Stimulated activated CD8-positive, alpha-beta memory T cell treated with anti-CD3 and anti-CD28 coated beads, Interleukin-12 subunit alpha, Interleukin-12 subunit beta, amount 100 ng/mL, for 4 hours (primary cell): ENCODE measurements around the gene ABLIM1.

Experiments
- DNase-seq: peaks from one replicate; pipeline ENCODE4 v3.0.0-alpha.2; 2020; ENCODE audit warnings: low read depth

Gene ABLIM1

DNA sequence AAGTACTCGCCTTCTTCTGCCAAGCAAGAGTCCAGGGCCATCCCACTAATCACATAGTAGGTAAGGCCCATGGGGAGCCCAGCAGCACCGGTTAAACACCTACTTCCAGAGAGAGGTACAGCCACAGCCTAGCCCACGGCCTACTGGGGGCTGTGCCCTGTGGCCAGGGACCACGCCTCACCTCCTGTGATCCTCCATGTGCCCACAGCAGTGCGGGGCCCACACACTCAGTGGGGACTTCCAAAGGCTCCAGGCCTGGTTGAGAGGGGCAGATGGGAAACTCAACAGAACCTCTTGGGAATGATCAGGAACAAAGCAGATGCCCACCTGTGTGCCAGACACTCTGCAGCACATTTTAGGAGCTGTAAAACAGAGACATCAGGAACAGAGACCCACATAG, 273.5 kb downstream of the ABLIM1 start:
- no peak for DNase-seq

GRCh38 chr10:114384181-114384580, 273.9 kb downstream of the ABLIM1 start:
- no peak for DNase-seq
